DMS 273 (cell line): ENCODE data around the gene FOSL2.

Experiments used
- DNase-seq: peaks from one replicate; lab custom pipeline; 2025; ENCODE audit not compliant: unreplicated experiment; lab: John Stamatoyannopoulos, UW

FOSL2 gene

GRCh38 chr2:28356095-28356911, 36.4 kb upstream of the FOSL2 start:
- peak; percentile 90 for DNase-seq

GRCh38 chr2:28357055-28357454, 35.6 kb upstream of the FOSL2 start:
- DNase-seq, result no peak

- no peak for DNase-seq
These were observed 34.5 kb upstream of the FOSL2 start for GRCh38 chr2:28357948-28358667.

GRCh38 chr2:28358668-28359201, 33.9 kb upstream of the FOSL2 start:
- no peak for DNase-seq

- no peak for DNase-seq
These were observed 33.2 kb upstream of the FOSL2 start for GRCh38 chr2:28359222-28360057.

- DNase-seq, result no peak
These were observed 32.5 kb upstream of the FOSL2 start for GRCh38 chr2:28360058-28360717.

GRCh38 chr2:28360718-28361293, 31.9 kb upstream of the FOSL2 start:
- peak; percentile 21 for DNase-seq

- DNase-seq, result no peak
These were observed 30.5 kb upstream of the FOSL2 start for GRCh38 chr2:28361991-28362710.

GRCh38 chr2:28362991-28363521, 29.6 kb upstream of the FOSL2 start:
- no peak for DNase-seq

- no peak for DNase-seq
These were observed 28.9 kb upstream of the FOSL2 start for GRCh38 chr2:28363686-28364280.

- no peak for DNase-seq
These were observed 28.0 kb upstream of the FOSL2 start for GRCh38 chr2:28364610-28365009.

- no peak for DNase-seq
These were observed 27.5 kb upstream of the FOSL2 start for GRCh38 chr2:28365158-28365557.

- no peak for DNase-seq
These were observed 26.5 kb upstream of the FOSL2 start for GRCh38 chr2:28366149-28366495.

GRCh38 chr2:28366496-28367282, 26.0 kb upstream of the FOSL2 start:
- no peak for DNase-seq

- DNase-seq, result no peak
These were observed 24.8 kb upstream of the FOSL2 start for GRCh38 chr2:28367667-28368356.

GRCh38 chr2:28368357-28368798, 24.3 kb upstream of the FOSL2 start:
- DNase-seq, result no peak

- no peak for DNase-seq
These were observed 23.3 kb upstream of the FOSL2 start for GRCh38 chr2:28369358-28369757.

GRCh38 chr2:28370354-28370753, 22.3 kb upstream of the FOSL2 start:
- DNase-seq, result no peak
